Measurements from ENCODE around the gene ELL. TPM values are rescaled to one million over a fixed set of nuclear protein-coding genes. Genes with fewer than 3 reads are reported as not detected.
A peak's percentile ranks its signal among the peaks of the same experiment; 100 is the strongest.

ELL gene
- total RNA-seq, 4 donors from 2014 or later, result 9.1 to 35.1 (median 20.1) TPM

GRCh38 chr19:18484992-18485391, 36.9 kb downstream of the ELL start:
- H3K9me3 ChIP-seq, result no peaks in the 10 kb centered on the region
- intact Hi-C loops (cut with DNase I), result no loop called here
- H3K4me3 ChIP-seq, result no peak overlapping the region
- no peaks in the 10 kb centered on the region for H3K36me3 ChIP-seq
- 95% methylated on average over 2 of the region's 5 CpGs for WGBS
- H3K27me3 ChIP-seq, result no peaks in the 10 kb centered on the region
- peaks cover 73 to 98% (median 94%) of the 10 kb centered on the region in 4 donors for H3K4me1 ChIP-seq
- no peak for TF ChIP-seq CTCF (IDR thresholded peaks at IDR 0.05)
- no peak for TF ChIP-seq POLR2A (IDR thresholded peaks at IDR 0.05; ENCODE audit: low read depth)
- no peak for TF ChIP-seq EP300 (IDR thresholded peaks at IDR 0.05)
- no peak for TF ChIP-seq POLR2AphosphoS5 (IDR thresholded peaks at IDR 0.05)
- no peak for DNase-seq (ENCODE audit: extremely low spot score)
- H3K27ac ChIP-seq (replicated peaks in 1 of 4), result peak overlapping the region in 3 of 4 donors; percentile 14 to 63 (median 41)

- no peaks in the 10 kb centered on the region for H3K27me3 ChIP-seq
- 70% methylated on average over 12 of the region's 12 CpGs for WGBS
- intact Hi-C loops (cut with DNase I), result no loop called here
- H3K36me3 ChIP-seq, result no peaks in the 10 kb centered on the region
- no peaks in the 10 kb centered on the region for H3K9me3 ChIP-seq
- H3K27ac ChIP-seq (replicated peaks in 1 of 4), result peak overlapping the region in 1 of 4 donors; percentile 10
- H3K4me3 ChIP-seq, result no peak overlapping the region
- TF ChIP-seq EP300 (IDR thresholded peaks at IDR 0.05) (no peak), POLR2AphosphoS5 (IDR thresholded peaks at IDR 0.05) (no peak), CTCF (IDR thresholded peaks at IDR 0.05) (no peak), POLR2A (IDR thresholded peaks at IDR 0.05; ENCODE audit: low read depth) (no peak)
- peaks cover 75 to 98% (median 94%) of the 10 kb centered on the region in 4 donors for H3K4me1 ChIP-seq
- no peak for DNase-seq (ENCODE audit: extremely low spot score)
These were observed 38.6 kb downstream of the ELL start for GRCh38 chr19:18483119-18483890.

- WGBS, result 94% methylated on average over 12 of the region's 12 CpGs
- no peaks in the 10 kb centered on the region for H3K9me3 ChIP-seq
- H3K27ac ChIP-seq (replicated peaks in 1 of 4), result peak overlapping the region in 3 of 4 donors; percentile 81 to 88 (median 87)
- TF ChIP-seq POLR2A (IDR thresholded peaks at IDR 0.05; ENCODE audit: low read depth) (no peak), POLR2AphosphoS5 (IDR thresholded peaks at IDR 0.05) (no peak), EP300 (IDR thresholded peaks at IDR 0.05) (no peak), CTCF (IDR thresholded peaks at IDR 0.05) (no peak)
- no peak for DNase-seq (ENCODE audit: extremely low spot score)
- intact Hi-C loops (cut with DNase I), result no loop called here
- H3K4me1 ChIP-seq, result peaks cover 64 to 96% (median 93%) of the 10 kb centered on the region in 4 donors
- H3K27me3 ChIP-seq, result no peaks in the 10 kb centered on the region
- no peaks in the 10 kb centered on the region for H3K36me3 ChIP-seq
- H3K4me3 ChIP-seq, result no peak overlapping the region
These were observed 40.2 kb downstream of the ELL start for GRCh38 chr19:18481505-18482222.

- TF ChIP-seq EP300 (IDR thresholded peaks at IDR 0.05) (peak; percentile 99), POLR2A (IDR thresholded peaks at IDR 0.05; ENCODE audit: low read depth) (no peak), POLR2AphosphoS5 (IDR thresholded peaks at IDR 0.05) (peak; percentile 91 to 95), CTCF (IDR thresholded peaks at IDR 0.05) (no peak)
- Histone ChIP-seq H3K4me1 (peaks cover 55 to 96% (median 93%) of the 10 kb centered on the region in 4 donors), H3K27me3 (no peaks in the 10 kb centered on the region), H3K27ac (replicated peaks in 1 of 4) (peak overlapping the region; percentile 81 to 88 (median 86)), H3K9me3 (no peaks in the 10 kb centered on the region), H3K36me3 (no peaks in the 10 kb centered on the region), H3K4me3 (peak overlapping the region in 2 of 4 donors; percentile 5 to 26)
- DNase-seq (ENCODE audit: extremely low spot score), result peak; percentile 98
- WGBS, result 16% methylated on average over 13 of the region's 13 CpGs
- intact Hi-C loops (cut with DNase I), result no loop called here
These were observed 41.7 kb downstream of the ELL start for GRCh38 chr19:18480006-18480691.
